GM19452 (cell line): ENCODE results near the gene ANXA10.
A peak's percentile ranks its signal among the peaks of the same experiment; 100 is the strongest.
"Not testable (repeated sequence)": the region's sequence is repeated elsewhere in the genome, so short reads cannot be mapped to it uniquely, and the experiment has no call there.

Experiments
- ATAC-seq: cut with Tn5 transposase; IDR thresholded peaks from one replicate; pipeline ENCODE4 v1.9.1; 2021; ENCODE audit not compliant: unreplicated experiment

Gene ANXA10

GRCh38 chr4:168154546-168155277 lies 62.4 kb downstream of the ANXA10 start:
- ATAC-seq: no peak

- no peak for ATAC-seq
Measured at GRCh38 chr4:168162604-168163003, 70.3 kb downstream of the ANXA10 start.

- ATAC-seq: no peak
Measured at GRCh38 chr4:168163106-168163505, 70.8 kb downstream of the ANXA10 start.

GRCh38 chr4:168164045-168164444 lies 71.7 kb downstream of the ANXA10 start:
- no peak for ATAC-seq

- no peak for ATAC-seq
Measured at GRCh38 chr4:168164915-168165548, 72.7 kb downstream of the ANXA10 start.

- ATAC-seq: no peak
Measured at GRCh38 chr4:168167714-168168284, 75.5 kb downstream of the ANXA10 start.

- ATAC-seq: no peak
Measured at GRCh38 chr4:168174308-168174707, 82.0 kb downstream of the ANXA10 start.

- ATAC-seq: no peak
Measured at GRCh38 chr4:168177546-168178149, 85.3 kb downstream of the ANXA10 start.

GRCh38 chr4:168183717-168184571 lies 91.6 kb downstream of the ANXA10 start:
- ATAC-seq: no peak

- peak; percentile 72 for ATAC-seq
Measured at GRCh38 chr4:168188754-168189153, 96.4 kb downstream of the ANXA10 start.

GRCh38 chr4:168197926-168198325 lies 105.6 kb downstream of the ANXA10 start:
- ATAC-seq: no peak

- no peak for ATAC-seq
Measured at GRCh38 chr4:168199260-168199957, 107.1 kb downstream of the ANXA10 start.

GRCh38 chr4:168200685-168201084 lies 108.3 kb downstream of the ANXA10 start:
- no peak for ATAC-seq

GRCh38 chr4:168203233-168203911 lies 111.0 kb downstream of the ANXA10 start:
- no peak for ATAC-seq

GRCh38 chr4:168208957-168209614 lies 116.7 kb downstream of the ANXA10 start:
- no peak for ATAC-seq

- ATAC-seq: no peak
Measured at GRCh38 chr4:168212656-168213055, 120.3 kb downstream of the ANXA10 start.

- not testable (repeated sequence) for ATAC-seq
Measured at GRCh38 chr4:168213511-168213910, 121.2 kb downstream of the ANXA10 start.

- no peak for ATAC-seq
Measured at GRCh38 chr4:168218645-168219044, 126.3 kb downstream of the ANXA10 start.

GRCh38 chr4:168220893-168221292 lies 128.6 kb downstream of the ANXA10 start:
- no peak for ATAC-seq
